ENCODE results near the gene MAP2K7. TPM values are rescaled to one million over a fixed set of nuclear protein-coding genes. Genes with fewer than 3 reads are reported as not detected.

The MAP2K7 gene
- total RNA-seq, 1 experiment from 2014 or later, result 39.4 TPM

DNA sequence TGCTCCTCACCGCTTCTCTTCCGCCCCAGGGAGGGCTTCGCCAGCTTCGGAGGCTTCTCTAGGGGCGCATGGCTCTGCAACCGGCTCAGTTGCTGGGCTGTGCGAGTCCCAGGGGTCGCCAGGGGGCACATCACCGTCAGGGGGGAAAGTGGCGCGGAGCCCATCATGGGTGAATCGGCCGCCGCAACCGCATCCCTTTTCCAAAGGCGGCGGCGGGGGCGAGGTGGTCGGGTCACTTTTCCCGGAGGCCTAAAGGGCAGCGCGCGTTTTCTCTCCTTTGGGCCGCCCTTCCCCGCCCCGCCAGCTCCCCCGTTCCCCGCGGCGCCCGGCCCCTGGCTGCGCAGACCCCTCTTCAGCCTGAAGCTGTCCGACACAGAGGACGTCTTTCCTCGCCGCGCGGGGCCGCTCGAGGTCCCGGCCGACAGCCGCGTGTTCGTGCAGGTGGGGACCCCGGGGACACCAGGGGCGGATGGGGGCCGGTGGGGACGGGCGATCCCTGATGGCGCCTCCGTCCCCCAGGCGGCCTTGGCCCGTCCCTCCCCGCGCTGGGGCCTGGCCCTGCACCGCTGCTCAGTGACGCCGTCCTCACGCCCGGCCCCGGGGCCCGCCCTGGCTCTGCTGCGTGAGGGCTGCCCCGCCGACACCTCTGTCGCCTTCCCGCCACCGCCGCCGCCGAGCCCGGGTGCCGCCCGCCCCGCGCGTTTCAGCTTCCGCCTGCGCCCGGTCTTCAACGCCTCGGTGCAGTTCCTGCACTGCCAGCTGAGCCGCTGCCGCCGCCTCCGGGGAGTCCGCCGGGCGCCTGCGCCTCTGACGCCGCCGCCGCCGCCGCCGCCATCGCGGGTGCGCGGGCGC, 12.7 kb downstream of the MAP2K7 start (continued):
- TF ChIP-seq, protein P1, sequence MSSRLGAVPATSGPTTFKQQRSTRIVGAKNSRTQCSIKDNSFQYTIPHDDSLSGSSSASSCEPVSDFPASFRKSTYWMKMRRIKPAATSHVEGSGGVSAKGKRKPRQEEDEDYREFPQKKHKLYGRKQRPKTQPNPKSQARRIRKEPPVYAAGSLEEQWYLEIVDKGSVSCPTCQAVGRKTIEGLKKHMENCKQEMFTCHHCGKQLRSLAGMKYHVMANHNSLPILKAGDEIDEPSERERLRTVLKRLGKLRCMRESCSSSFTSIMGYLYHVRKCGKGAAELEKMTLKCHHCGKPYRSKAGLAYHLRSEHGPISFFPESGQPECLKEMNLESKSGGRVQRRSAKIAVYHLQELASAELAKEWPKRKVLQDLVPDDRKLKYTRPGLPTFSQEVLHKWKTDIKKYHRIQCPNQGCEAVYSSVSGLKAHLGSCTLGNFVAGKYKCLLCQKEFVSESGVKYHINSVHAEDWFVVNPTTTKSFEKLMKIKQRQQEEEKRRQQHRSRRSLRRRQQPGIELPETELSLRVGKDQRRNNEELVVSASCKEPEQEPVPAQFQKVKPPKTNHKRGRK (CRISPR knock-in tag; IDR thresholded peaks at IDR 0.05; ENCODE audit: borderline replicate concordance), result no peak
- TF ChIP-seq MYBL2 (CRISPR knock-in tag; IDR thresholded peaks at IDR 0.05), result no peak
- TF ChIP-seq OVOL2 (CRISPR knock-in tag; IDR thresholded peaks at IDR 0.05; ENCODE audit: borderline replicate concordance), result no peak
- TF ChIP-seq TEAD1 (CRISPR knock-in tag; IDR thresholded peaks at IDR 0.05), result 0 out of 2 replicates have a peak, but pooled peaks have one; percentile 27
- no peak for TF ChIP-seq ZNF138 (CRISPR knock-in tag; conservative IDR thresholded peaks at IDR 0.05)
- TF ChIP-seq ETV6 (CRISPR knock-in tag; IDR thresholded peaks at IDR 0.05), result no peak
- TF ChIP-seq TEAD4 (CRISPR knock-in tag; IDR thresholded peaks at IDR 0.05), result no peak
- TF ChIP-seq, protein P2, sequence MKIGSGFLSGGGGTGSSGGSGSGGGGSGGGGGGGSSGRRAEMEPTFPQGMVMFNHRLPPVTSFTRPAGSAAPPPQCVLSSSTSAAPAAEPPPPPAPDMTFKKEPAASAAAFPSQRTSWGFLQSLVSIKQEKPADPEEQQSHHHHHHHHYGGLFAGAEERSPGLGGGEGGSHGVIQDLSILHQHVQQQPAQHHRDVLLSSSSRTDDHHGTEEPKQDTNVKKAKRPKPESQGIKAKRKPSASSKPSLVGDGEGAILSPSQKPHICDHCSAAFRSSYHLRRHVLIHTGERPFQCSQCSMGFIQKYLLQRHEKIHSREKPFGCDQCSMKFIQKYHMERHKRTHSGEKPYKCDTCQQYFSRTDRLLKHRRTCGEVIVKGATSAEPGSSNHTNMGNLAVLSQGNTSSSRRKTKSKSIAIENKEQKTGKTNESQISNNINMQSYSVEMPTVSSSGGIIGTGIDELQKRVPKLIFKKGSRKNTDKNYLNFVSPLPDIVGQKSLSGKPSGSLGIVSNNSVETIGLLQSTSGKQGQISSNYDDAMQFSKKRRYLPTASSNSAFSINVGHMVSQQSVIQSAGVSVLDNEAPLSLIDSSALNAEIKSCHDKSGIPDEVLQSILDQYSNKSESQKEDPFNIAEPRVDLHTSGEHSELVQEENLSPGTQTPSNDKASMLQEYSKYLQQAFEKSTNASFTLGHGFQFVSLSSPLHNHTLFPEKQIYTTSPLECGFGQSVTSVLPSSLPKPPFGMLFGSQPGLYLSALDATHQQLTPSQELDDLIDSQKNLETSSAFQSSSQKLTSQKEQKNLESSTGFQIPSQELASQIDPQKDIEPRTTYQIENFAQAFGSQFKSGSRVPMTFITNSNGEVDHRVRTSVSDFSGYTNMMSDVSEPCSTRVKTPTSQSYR (CRISPR knock-in tag; IDR thresholded peaks at IDR 0.05), result no peak
- no peak for TF ChIP-seq ZNF232 (CRISPR knock-in tag; IDR thresholded peaks at IDR 0.05)
- no peak for TF ChIP-seq TCF7 (CRISPR knock-in tag; IDR thresholded peaks at IDR 0.05; ENCODE audit: low read depth)
- TF ChIP-seq EMX1 (CRISPR knock-in tag; IDR thresholded peaks at IDR 0.05), result no peak
- TF ChIP-seq GRHL2 (CRISPR knock-in tag; IDR thresholded peaks at IDR 0.05; ENCODE audit: insufficient replicate concordance, severe bottlenecking), result no peak
- TF ChIP-seq, protein P3, sequence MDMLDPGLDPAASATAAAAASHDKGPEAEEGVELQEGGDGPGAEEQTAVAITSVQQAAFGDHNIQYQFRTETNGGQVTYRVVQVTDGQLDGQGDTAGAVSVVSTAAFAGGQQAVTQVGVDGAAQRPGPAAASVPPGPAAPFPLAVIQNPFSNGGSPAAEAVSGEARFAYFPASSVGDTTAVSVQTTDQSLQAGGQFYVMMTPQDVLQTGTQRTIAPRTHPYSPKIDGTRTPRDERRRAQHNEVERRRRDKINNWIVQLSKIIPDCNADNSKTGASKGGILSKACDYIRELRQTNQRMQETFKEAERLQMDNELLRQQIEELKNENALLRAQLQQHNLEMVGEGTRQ (CRISPR knock-in tag; IDR thresholded peaks at IDR 0.05), result no peak
- TF ChIP-seq ZBTB21 (CRISPR knock-in tag; IDR thresholded peaks at IDR 0.05; ENCODE audit: borderline replicate concordance), result no peak
- TF ChIP-seq NR3C1 (CRISPR knock-in tag; conservative IDR thresholded peaks at IDR 0.05; ENCODE audit: low read depth), result no peak
- TF ChIP-seq RORB (CRISPR knock-in tag; IDR thresholded peaks at IDR 0.05), result no peak
- peak; percentile 39; the same call in 1 of the 2 replicates for TF ChIP-seq FOXK1 (CRISPR knock-in tag; IDR thresholded peaks at IDR 0.05)
- TF ChIP-seq, protein P4, sequence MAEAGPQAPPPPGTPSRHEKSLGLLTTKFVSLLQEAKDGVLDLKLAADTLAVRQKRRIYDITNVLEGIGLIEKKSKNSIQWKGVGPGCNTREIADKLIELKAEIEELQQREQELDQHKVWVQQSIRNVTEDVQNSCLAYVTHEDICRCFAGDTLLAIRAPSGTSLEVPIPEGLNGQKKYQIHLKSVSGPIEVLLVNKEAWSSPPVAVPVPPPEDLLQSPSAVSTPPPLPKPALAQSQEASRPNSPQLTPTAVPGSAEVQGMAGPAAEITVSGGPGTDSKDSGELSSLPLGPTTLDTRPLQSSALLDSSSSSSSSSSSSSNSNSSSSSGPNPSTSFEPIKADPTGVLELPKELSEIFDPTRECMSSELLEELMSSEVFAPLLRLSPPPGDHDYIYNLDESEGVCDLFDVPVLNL (CRISPR knock-in tag; IDR thresholded peaks at IDR 0.05; ENCODE audit: borderline replicate concordance, low read depth), result peak; percentile 56; the same call in 1 of the 2 replicates
- no peak for TF ChIP-seq PRRX2 (CRISPR knock-in tag; IDR thresholded peaks at IDR 0.05)
- no peak for TF ChIP-seq ZNF416 (CRISPR knock-in tag; IDR thresholded peaks at IDR 0.05)
- no peak for TF ChIP-seq ZNF317 (CRISPR knock-in tag; IDR thresholded peaks at IDR 0.05; ENCODE audit: borderline replicate concordance, low read depth)
- TF ChIP-seq, protein P5, sequence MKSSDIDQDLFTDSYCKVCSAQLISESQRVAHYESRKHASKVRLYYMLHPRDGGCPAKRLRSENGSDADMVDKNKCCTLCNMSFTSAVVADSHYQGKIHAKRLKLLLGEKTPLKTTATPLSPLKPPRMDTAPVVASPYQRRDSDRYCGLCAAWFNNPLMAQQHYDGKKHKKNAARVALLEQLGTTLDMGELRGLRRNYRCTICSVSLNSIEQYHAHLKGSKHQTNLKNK (CRISPR knock-in tag; IDR thresholded peaks at IDR 0.05), result no peak
- TF ChIP-seq, protein P6, sequence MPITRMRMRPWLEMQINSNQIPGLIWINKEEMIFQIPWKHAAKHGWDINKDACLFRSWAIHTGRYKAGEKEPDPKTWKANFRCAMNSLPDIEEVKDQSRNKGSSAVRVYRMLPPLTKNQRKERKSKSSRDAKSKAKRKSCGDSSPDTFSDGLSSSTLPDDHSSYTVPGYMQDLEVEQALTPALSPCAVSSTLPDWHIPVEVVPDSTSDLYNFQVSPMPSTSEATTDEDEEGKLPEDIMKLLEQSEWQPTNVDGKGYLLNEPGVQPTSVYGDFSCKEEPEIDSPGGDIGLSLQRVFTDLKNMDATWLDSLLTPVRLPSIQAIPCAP (CRISPR knock-in tag; IDR thresholded peaks at IDR 0.05), result no peak
- TF ChIP-seq GTF2I (CRISPR knock-in tag; conservative IDR thresholded peaks at IDR 0.05), result no peak
- TF ChIP-seq ZNF263 (CRISPR knock-in tag; IDR thresholded peaks at IDR 0.05; ENCODE audit: low read depth), result no peak
- no peak for TF ChIP-seq NR1H2 (CRISPR knock-in tag; IDR thresholded peaks at IDR 0.05)
- no peak for TF ChIP-seq CBFB (CRISPR knock-in tag; IDR thresholded peaks at IDR 0.05; ENCODE audit: low read depth)
- no peak; the same call in 1 of the 2 replicates for TF ChIP-seq NFYB (CRISPR knock-in tag; conservative IDR thresholded peaks at IDR 0.05; ENCODE audit: low read depth)
- TF ChIP-seq, protein P7, sequence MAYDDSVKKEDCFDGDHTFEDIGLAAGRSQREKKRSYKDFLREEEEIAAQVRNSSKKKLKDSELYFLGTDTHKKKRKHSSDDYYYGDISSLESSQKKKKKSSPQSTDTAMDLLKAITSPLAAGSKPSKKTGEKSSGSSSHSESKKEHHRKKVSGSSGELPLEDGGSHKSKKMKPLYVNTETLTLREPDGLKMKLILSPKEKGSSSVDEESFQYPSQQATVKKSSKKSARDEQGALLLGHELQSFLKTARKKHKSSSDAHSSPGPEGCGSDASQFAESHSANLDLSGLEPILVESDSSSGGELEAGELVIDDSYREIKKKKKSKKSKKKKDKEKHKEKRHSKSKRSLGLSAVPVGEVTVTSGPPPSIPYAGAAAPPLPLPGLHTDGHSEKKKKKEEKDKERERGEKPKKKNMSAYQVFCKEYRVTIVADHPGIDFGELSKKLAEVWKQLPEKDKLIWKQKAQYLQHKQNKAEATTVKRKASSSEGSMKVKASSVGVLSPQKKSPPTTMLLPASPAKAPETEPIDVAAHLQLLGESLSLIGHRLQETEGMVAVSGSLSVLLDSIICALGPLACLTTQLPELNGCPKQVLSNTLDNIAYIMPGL (CRISPR knock-in tag; IDR thresholded peaks at IDR 0.05), result peak; percentile 58; the same call in 1 of the 2 replicates
- TF ChIP-seq, protein P8, sequence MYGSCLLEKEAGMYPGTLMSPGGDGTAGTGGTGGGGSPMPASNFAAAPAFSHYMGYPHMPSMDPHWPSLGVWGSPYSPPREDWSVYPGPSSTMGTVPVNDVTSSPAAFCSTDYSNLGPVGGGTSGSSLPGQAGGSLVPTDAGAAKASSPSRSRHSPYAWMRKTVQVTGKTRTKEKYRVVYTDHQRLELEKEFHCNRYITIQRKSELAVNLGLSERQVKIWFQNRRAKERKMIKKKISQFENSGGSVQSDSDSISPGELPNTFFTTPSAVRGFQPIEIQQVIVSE (CRISPR knock-in tag; IDR thresholded peaks at IDR 0.05; ENCODE audit: borderline replicate concordance), result no peak
